Mammary epithelial cell (primary cell): ENCODE measurements around the gene NARF.

Source experiments
- EZH2 ChIP-seq: IDR thresholded peaks from 2 replicates; pipeline ENCODE4 v1.6.1; 2012; ENCODE audit warnings: low read length, inconsistent platforms, borderline replicate concordance
- TF ChIP-seq, protein P1 (sequence below), 2 donors: IDR thresholded peaks in 1 of 2; conservative IDR thresholded peaks in 1 of 2; 2 replicates each; pipeline ENCODE4 v1.5.1; 2011 to 2012; ENCODE audit warnings: inconsistent platforms in 2 of 2, low read length in 2 of 2, mild to moderate bottlenecking in 2 of 2, control low read depth in 1 of 2, low read depth in 1 of 2; ENCODE audit not compliant: insufficient read depth in 1 of 2; ENCODE audit errors: extremely low read depth in 1 of 2

GRCh38 chr17:82440991-82441627, 17.4 kb upstream of the NARF start:
- no peak for TF ChIP-seq EZH2
- TF ChIP-seq, protein P1, sequence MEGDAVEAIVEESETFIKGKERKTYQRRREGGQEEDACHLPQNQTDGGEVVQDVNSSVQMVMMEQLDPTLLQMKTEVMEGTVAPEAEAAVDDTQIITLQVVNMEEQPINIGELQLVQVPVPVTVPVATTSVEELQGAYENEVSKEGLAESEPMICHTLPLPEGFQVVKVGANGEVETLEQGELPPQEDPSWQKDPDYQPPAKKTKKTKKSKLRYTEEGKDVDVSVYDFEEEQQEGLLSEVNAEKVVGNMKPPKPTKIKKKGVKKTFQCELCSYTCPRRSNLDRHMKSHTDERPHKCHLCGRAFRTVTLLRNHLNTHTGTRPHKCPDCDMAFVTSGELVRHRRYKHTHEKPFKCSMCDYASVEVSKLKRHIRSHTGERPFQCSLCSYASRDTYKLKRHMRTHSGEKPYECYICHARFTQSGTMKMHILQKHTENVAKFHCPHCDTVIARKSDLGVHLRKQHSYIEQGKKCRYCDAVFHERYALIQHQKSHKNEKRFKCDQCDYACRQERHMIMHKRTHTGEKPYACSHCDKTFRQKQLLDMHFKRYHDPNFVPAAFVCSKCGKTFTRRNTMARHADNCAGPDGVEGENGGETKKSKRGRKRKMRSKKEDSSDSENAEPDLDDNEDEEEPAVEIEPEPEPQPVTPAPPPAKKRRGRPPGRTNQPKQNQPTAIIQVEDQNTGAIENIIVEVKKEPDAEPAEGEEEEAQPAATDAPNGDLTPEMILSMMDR (conservative IDR thresholded peaks at IDR 0.05 in 1 of 2, IDR thresholded peaks at IDR 0.05 in 1 of 2; ENCODE audit: extremely low read depth in 1 of 2, insufficient read depth in 1 of 2, low read depth in 1 of 2, low read length in 2 of 2): no peak
